ENCODE measurements around the gene THOP1.

The THOP1 gene

DNA sequence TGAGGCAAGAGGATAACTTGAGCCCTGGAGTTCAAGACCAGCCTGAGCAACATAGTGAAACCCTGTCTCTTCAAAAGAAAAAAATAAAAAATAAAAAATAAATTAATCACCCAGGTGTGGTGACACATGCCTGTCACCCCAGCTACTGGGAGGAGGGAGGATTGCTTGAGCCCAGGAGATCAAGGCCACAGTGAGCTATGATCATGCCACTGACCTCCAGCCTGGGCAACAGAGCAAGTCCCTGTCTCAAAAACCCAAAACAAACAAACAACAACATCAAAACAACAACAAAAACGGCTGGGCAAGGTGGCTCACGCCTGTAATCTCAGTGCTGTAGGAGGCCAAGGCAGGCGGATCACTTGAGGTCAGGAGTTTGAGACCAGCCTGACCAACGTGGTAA, 41.2 kb upstream of the THOP1 start:
- H3K27ac ChIP-seq: no peak overlapping the region
- no peak overlapping the region for H3K4me3 ChIP-seq (ENCODE audit: low read depth in 1 of 2, low read length in 1 of 2)
- H3K4me1 ChIP-seq (ENCODE audit: control insufficient read depth in 1 of 2, insufficient read depth in 1 of 2, low read depth in 1 of 2, low read length in 1 of 2): peaks cover 8 to 13% of the 10 kb centered on the region in 2 experiments
- H3K36me3 ChIP-seq: no peaks in the 10 kb centered on the region
- H3K9me3 ChIP-seq: no peaks in the 10 kb centered on the region
- TF ChIP-seq, protein P1, sequence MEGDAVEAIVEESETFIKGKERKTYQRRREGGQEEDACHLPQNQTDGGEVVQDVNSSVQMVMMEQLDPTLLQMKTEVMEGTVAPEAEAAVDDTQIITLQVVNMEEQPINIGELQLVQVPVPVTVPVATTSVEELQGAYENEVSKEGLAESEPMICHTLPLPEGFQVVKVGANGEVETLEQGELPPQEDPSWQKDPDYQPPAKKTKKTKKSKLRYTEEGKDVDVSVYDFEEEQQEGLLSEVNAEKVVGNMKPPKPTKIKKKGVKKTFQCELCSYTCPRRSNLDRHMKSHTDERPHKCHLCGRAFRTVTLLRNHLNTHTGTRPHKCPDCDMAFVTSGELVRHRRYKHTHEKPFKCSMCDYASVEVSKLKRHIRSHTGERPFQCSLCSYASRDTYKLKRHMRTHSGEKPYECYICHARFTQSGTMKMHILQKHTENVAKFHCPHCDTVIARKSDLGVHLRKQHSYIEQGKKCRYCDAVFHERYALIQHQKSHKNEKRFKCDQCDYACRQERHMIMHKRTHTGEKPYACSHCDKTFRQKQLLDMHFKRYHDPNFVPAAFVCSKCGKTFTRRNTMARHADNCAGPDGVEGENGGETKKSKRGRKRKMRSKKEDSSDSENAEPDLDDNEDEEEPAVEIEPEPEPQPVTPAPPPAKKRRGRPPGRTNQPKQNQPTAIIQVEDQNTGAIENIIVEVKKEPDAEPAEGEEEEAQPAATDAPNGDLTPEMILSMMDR (IDR thresholded peaks at IDR 0.05): no peak
- peaks cover 62% of the 10 kb centered on the region for H3K27me3 ChIP-seq

DNA sequence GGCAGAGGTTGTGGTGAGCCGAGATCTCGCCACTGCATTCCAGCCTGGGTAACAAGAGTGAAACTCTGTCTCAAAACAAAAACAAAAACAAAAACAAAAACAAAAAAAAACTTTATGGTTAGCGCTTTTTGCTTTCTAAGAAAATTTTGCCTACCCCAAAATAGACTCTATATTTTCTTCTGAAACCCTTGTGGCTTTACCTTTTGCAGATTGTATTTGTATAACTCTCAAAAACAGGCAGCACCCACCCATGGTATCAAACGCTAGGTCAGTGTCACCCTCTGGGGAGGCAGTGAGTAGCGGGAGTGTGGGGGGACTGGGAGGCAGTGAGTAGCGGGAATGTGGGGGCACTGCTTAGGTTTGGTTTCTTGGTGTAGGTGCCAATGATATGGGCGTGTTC, 38.0 kb upstream of the THOP1 start:
- Histone ChIP-seq H3K27me3 (peaks cover 39% of the 10 kb centered on the region), H3K4me1 (ENCODE audit: control insufficient read depth in 1 of 2, insufficient read depth in 1 of 2, low read depth in 1 of 2, low read length in 1 of 2) (peaks cover 8 to 11% of the 10 kb centered on the region in 2 experiments), H3K27ac (no peak overlapping the region), H3K4me3 (ENCODE audit: low read depth in 1 of 2, low read length in 1 of 2) (no peak overlapping the region), H3K9me3 (no peaks in the 10 kb centered on the region), H3K36me3 (no peaks in the 10 kb centered on the region)
- TF ChIP-seq, protein P1 (IDR thresholded peaks at IDR 0.05): no peak

DNA sequence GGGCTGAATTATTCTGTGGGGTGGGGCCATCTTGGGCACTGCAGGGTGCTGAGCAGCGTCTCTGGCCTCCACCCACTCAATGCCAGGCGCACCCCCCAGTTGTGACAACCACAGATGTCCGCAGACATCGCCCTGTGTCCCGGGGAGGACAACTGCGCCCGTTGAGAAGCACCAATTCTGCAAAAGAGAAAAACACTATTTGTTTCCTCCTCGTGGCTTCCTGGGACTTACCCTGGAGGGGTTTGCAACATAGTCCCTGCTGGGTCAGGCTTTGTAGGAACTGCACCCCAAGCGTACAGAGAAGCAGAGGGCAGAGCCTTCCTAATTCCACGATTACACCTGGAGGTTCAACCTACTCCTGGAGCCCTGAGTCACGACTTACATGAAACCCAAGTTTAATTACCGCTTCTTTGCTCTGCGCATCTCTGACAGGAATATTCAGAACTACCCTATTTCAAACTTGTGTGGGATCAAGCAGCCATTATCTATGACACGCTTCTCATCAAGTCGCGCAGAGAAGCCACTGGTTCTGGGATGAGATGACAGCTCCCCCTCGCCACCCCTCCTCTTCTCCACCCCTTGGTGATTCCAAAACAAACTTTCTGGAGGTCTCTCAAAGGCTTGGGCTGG, 34.4 kb upstream of the THOP1 start:
- TF ChIP-seq, protein P1 (IDR thresholded peaks at IDR 0.05): no peak
- Histone ChIP-seq H3K36me3 (peaks cover 31% of the 10 kb centered on the region), H3K27me3 (peaks cover 9% of the 10 kb centered on the region), H3K27ac (no peak overlapping the region), H3K4me1 (ENCODE audit: control insufficient read depth in 1 of 2, insufficient read depth in 1 of 2, low read depth in 1 of 2, low read length in 1 of 2) (peaks cover 8 to 11% of the 10 kb centered on the region in 2 experiments), H3K9me3 (no peaks in the 10 kb centered on the region), H3K4me3 (ENCODE audit: low read depth in 1 of 2, low read length in 1 of 2) (no peak overlapping the region)

DNA sequence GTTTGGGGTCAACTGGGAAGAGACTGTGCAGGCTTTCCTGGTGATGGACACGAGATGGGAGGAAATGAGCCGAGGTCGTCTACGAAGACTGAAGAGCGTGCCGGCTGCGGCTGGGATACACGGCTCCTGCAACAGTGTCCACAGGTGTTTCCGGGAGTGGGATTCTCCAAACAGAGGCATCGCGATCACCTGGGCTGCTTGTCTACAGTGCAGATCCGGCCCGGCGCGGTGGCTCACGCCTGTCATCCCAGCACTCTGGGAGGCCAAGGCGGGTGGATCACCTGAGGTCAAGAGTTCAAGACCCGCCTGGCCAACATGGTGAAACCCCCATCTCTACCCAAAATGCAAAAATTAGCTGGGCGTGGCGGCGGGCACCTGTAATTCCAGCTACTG, 33.9 kb upstream of the THOP1 start:
- Histone ChIP-seq H3K9me3 (no peaks in the 10 kb centered on the region), H3K27me3 (peaks cover 4% of the 10 kb centered on the region), H3K4me1 (ENCODE audit: control insufficient read depth in 1 of 2, insufficient read depth in 1 of 2, low read depth in 1 of 2, low read length in 1 of 2) (peaks cover 8 to 11% of the 10 kb centered on the region in 2 experiments), H3K27ac (no peak overlapping the region), H3K36me3 (peaks cover 32% of the 10 kb centered on the region), H3K4me3 (ENCODE audit: low read depth in 1 of 2, low read length in 1 of 2) (no peak overlapping the region)
- TF ChIP-seq, protein P1 (IDR thresholded peaks at IDR 0.05): no peak

DNA sequence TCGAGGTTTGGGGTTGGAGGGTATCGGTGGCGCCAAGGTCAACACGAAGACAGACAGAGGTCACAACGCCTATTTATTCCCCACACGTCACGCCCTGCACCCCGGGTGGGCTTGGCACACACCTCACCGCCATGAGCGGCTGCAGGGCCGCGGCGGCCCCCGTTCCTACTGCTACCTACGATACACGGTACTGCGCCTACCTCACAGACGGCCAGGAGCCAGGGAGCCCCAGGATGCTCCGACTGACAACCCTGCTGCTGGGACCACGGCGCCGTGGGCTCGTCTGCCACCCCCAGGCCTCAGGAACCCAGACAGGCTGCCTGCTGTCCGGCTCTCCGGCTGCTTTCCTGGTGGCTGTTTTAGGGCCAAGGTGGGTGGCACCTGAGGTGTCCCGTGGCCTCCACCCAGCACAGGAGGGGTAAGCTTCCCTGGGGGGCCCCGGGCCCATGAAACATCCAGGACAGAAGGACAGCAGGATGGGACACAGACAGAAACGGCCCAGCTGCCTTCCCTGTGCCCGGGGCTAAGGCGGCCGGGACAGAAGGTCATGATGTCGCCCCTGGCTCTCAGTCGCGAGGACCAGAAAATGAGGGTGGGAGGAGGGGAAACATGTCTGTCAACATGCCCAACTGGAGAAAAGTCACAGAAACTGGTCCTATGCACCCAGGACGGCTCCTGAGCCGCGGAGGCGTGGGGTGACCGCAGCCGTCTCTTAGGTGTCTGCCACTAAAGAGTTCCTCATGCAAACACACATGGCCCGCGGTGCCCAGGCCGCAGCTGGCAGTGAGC, 30.4 kb upstream of the THOP1 start:
- Histone ChIP-seq H3K9me3 (no peaks in the 10 kb centered on the region), H3K36me3 (peaks cover 63% of the 10 kb centered on the region), H3K4me1 (ENCODE audit: control insufficient read depth in 1 of 2, insufficient read depth in 1 of 2, low read depth in 1 of 2, low read length in 1 of 2) (peaks cover 8% of the 10 kb centered on the region in 2 experiments), H3K4me3 (ENCODE audit: low read depth in 1 of 2, low read length in 1 of 2) (no peak overlapping the region), H3K27me3 (no peaks in the 10 kb centered on the region), H3K27ac (no peak overlapping the region)
- TF ChIP-seq, protein P1 (IDR thresholded peaks at IDR 0.05): no peak
